ENCODE results near the gene GLTPD2. TPM values are rescaled to one million over a fixed set of nuclear protein-coding genes. Genes with fewer than 3 reads are reported as not detected.
A peak's percentile ranks its signal among the peaks of the same experiment; 100 is the strongest.

Gene GLTPD2
- total and polyA plus RNA-seq, 12 donors, result 0.25 TPM; not detected in 11

DNA sequence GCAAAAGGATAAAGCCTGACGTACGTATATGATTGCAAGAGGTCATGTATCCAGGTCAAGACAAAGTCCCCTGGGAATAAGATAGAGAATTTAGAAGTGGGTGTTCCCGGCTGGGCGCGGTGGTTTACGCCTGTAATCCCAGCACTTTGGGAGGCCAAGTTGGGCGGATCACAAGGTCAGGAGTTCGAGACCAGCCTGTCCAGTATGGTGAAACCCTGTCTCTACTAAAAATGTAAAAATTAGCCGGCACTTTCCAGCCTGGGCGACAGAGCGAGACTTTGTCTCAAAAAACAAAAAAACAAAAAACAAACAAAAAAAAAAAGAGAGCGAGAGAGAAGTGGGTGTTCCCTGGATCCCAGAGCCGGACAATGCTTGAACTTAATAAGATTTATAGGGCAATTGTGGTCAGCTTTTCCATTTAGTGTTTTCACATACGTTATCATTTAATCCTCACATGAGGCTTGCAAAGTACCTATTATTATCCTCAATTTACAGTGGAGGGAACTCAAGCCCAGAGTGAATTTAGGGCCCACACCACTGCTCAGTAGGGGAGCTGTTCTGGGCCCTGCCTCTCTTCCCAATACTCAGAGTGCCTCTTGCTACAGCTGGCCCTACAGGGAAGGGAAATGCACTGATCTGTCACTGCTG lies 481 bp upstream of the GLTPD2 start:
- intact Hi-C loops (cut with DNase I), result loop anchor here (2.0 to 10.0 kb wide), 8 partner anchors 46 to 114 kb away; partner anchors contain the start of genes MED11 (in 6 of the 10), ARRB2 (in 2 of the 10), CXCL16 (in 2 of the 10) and ZMYND15 (in 2 of the 10)
- Histone ChIP-seq H3K9me3 (no peaks in the 10 kb centered on the region), H3K36me3 (no peaks in the 10 kb centered on the region), H3K4me1 (peaks cover 16 to 50% (median 44%) of the 10 kb centered on the region in 9 donors), H3K27me3 (peaks cover 0 to 58% (median 26%) of the 10 kb centered on the region in 7 donors), H3K27ac (peak overlapping the region in 2 of 10 donors; percentile 92 to 98), H3K4me3 (peak overlapping the region in 2 of 10 donors; percentile 78 to 81)
- DNase-seq, result no peak
- no peak for ATAC-seq
- WGBS, 2 donors, result 82 to 86% methylated on average over 14 of the region's 14 CpGs
- TF ChIP-seq, protein P1, sequence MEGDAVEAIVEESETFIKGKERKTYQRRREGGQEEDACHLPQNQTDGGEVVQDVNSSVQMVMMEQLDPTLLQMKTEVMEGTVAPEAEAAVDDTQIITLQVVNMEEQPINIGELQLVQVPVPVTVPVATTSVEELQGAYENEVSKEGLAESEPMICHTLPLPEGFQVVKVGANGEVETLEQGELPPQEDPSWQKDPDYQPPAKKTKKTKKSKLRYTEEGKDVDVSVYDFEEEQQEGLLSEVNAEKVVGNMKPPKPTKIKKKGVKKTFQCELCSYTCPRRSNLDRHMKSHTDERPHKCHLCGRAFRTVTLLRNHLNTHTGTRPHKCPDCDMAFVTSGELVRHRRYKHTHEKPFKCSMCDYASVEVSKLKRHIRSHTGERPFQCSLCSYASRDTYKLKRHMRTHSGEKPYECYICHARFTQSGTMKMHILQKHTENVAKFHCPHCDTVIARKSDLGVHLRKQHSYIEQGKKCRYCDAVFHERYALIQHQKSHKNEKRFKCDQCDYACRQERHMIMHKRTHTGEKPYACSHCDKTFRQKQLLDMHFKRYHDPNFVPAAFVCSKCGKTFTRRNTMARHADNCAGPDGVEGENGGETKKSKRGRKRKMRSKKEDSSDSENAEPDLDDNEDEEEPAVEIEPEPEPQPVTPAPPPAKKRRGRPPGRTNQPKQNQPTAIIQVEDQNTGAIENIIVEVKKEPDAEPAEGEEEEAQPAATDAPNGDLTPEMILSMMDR (IDR thresholded peaks at IDR 0.05), result no peak

DNA sequence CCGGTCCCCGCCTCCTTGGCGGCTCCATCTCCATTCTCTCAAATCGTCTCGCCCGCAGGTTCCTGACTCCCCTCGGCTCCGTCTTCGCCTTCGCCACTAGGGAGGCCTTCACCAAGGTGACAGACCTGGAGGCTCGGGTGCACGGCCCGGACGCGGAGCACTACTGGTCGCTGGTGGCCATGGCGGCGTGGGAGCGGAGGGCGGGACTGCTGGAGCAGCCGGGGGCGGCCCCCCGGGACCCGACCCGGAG lies 862 bp downstream of the GLTPD2 start:
- 1 to 2% methylated on average over 12 to 25 of the region's 25 CpGs for WGBS, 2 donors
- no peak for ATAC-seq

DNA sequence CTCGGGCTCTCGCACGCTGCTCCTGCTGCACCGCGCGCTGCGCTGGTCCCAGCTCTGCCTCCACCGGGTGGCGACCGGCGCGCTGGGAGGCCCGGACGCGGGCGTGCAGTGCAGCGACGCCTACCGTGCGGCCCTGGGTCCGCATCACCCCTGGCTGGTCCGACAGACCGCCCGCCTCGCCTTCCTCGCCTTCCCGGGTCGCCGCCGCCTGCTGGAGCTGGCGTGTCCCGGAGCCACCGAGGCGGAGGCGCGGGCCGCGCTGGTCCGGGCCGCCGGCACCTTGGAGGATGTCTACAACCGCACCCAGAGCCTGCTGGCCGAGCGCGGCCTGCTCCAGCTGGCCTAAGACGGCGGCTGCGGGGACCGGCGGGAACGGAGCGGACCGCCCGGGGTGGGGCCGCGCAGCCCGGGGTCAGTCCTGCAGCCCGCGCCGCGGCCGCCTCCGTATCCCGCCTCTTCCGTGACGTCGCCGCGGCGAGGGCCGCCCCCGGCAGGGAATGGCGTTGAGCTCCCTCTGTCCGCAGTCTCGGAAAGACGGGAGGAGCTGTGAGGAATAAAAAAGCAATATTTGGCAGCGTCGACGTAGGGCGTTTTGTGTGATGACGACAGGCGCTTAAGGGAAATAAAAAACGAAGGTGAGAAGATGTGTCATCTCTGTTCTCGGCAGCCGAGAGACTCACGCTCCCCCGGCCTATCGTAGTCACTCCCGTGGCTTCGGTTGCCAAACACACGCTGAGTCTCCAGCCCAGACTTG lies 1.4 kb downstream of the GLTPD2 start:
- TF ChIP-seq, protein P1 (IDR thresholded peaks at IDR 0.05), result peak; percentile 59 to 87 (median 81)
- peaks cover 0 to 39% (median 8%) of the 10 kb centered on the region in 7 donors for H3K27me3 ChIP-seq
- DNase-seq (peak; percentile 85 to 87), ATAC-seq (peak; percentile 93 to 97 (median 95))
- no peaks in the 10 kb centered on the region for H3K9me3 ChIP-seq
- WGBS, 2 donors, result 0% methylated on average over 76 to 91 of the region's 91 CpGs
- H3K4me1 ChIP-seq, result peaks cover 16 to 46% (median 42%) of the 10 kb centered on the region in 9 donors
- H3K27ac ChIP-seq, result peak overlapping the region; percentile 92 to 99 (median 97)
- H3K4me3 ChIP-seq, result peak overlapping the region; percentile 19 to 91 (median 74)
- no peaks in the 10 kb centered on the region for H3K36me3 ChIP-seq
- intact Hi-C loops (cut with DNase I), result loop anchor here (2.0 to 10.0 kb wide), 9 partner anchors 43 to 112 kb away; partner anchors contain the start of genes MED11 (in 8 of the 10), ARRB2 (in 2 of the 10), CXCL16 (in 2 of the 10) and ZMYND15 (in 2 of the 10)

More for the DNA sequence above, 862 bp downstream of the GLTPD2 start:
- Histone ChIP-seq H3K4me1 (peaks cover 16 to 50% (median 44%) of the 10 kb centered on the region in 9 donors), H3K4me3 (peak overlapping the region; percentile 19 to 91 (median 74)), H3K36me3 (no peaks in the 10 kb centered on the region), H3K9me3 (no peaks in the 10 kb centered on the region), H3K27me3 (peaks cover 0 to 44% (median 13%) of the 10 kb centered on the region in 7 donors), H3K27ac (peak overlapping the region; percentile 92 to 99 (median 97))
- intact Hi-C loops (cut with DNase I), result loop anchor here (2.0 to 10.0 kb wide), 8 partner anchors 47 to 113 kb away; partner anchors contain the start of genes MED11 (in 6 of the 10), ARRB2 (in 2 of the 10), CXCL16 (in 2 of the 10) and ZMYND15 (in 2 of the 10)
- DNase-seq, result no peak
- TF ChIP-seq, protein P1 (IDR thresholded peaks at IDR 0.05), result no peak

DNA sequence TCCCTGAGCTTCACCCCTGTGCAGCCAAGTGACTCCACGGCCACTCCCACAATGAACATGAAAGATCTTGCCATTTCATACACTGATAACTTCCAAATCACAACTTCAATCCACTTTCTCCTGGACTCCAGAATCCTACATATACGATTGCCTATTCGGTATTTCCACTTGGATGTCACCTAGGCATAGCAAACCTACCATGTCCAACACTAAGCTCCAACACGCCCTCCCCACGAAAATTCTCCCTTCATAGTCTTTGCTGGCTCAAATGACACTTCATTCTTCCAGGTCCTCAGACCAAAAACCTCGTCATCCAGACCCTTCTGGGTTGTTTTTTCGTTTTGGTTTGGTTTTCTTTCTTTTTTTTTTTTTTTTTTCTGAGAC lies 1.9 kb downstream of the GLTPD2 start:
- H3K36me3 ChIP-seq, result no peaks in the 10 kb centered on the region
- WGBS, 2 donors, result 34 to 59% methylated on average over 7 of the region's 7 CpGs
- H3K27ac ChIP-seq, result peak overlapping the region; percentile 92 to 99 (median 97)
- intact Hi-C loops (cut with DNase I), result loop anchor here in 2 of 10 donors (2.0 to 5.0 kb wide), 2 partner anchors 42 to 58 kb away; partner anchors contain the start of genes MED11 (in 2 of the 2) and MINK1 (in 1 of the 2)
- ATAC-seq (no peak), DNase-seq (no peak)
- peaks cover 13 to 46% (median 37%) of the 10 kb centered on the region in 9 donors for H3K4me1 ChIP-seq
- TF ChIP-seq, protein P1 (IDR thresholded peaks at IDR 0.05), result no peak
- peaks cover 0 to 33% (median 2%) of the 10 kb centered on the region in 7 donors for H3K27me3 ChIP-seq
- H3K9me3 ChIP-seq, result no peaks in the 10 kb centered on the region
- H3K4me3 ChIP-seq, result peak overlapping the region; percentile 19 to 91 (median 74)

All from heart right ventricle (tissue), 16 donors.